ENCODE data around the gene URI1.

Gene URI1

DNA sequence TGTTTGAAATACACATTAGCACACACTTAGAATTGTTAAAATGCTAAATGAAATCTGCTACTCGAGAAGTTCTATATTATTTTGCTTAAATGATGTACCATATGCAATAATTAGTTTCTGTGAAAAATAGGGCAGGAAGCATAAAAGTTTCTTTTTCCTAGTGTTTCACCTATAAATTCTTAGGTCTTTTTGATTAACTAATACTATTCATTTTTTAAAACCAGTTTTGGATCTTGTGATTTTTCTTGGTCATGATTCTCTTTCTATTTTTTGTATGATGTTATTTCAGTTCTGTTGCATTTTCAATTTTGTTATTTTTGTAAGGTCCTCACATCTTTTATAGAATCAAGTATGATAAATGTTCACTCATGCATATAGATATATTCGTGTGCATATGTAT is 66.1 kb downstream of the URI1 start:
- DNase-seq = no peak
- Histone ChIP-seq H3K4me3 (ENCODE audit: low read depth, low read length) (no peak overlapping the region), H3K27ac (no peak overlapping the region), H3K27me3 (replicated peaks) (no peaks in the 10 kb centered on the region), H3K36me3 (replicated peaks) (peaks cover 9% of the 10 kb centered on the region)
- in situ Hi-C loops (cut with HindIII; ENCODE audit: low pct_ligation_motif_present, low sequenced_read_pairs) = no loop called here
- no peak for TF ChIP-seq CTCF (IDR thresholded peaks at IDR 0.05; ENCODE audit: low read depth, low read length, missing control alignments)

DNA sequence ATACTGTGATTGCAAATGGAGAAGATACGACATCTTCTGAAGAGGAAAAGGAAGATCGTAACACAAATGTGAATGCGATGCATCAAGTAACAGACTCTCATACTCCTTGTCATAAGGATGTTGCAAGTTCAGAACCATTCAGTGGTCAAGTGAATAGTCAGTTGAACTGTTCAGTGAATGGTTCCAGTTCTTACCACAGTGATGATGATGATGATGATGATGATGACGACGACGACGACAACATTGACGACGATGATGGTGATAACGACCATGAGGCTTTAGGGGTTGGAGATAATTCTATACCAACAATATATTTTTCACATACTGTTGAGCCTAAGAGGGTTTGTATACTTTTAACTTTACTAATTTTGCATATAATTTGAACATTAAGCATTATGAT is 67.0 kb downstream of the URI1 start:
- H3K4me3 ChIP-seq (ENCODE audit: low read depth, low read length) = no peak overlapping the region
- in situ Hi-C loops (cut with HindIII; ENCODE audit: low pct_ligation_motif_present, low sequenced_read_pairs) = no loop called here
- peaks cover 9% of the 10 kb centered on the region for H3K36me3 ChIP-seq (replicated peaks)
- H3K27me3 ChIP-seq (replicated peaks) = no peaks in the 10 kb centered on the region
- no peak overlapping the region for H3K27ac ChIP-seq
- no peak for DNase-seq
- TF ChIP-seq CTCF (IDR thresholded peaks at IDR 0.05; ENCODE audit: low read depth, low read length, missing control alignments) = no peak

- no peaks in the 10 kb centered on the region for H3K27me3 ChIP-seq (replicated peaks)
- in situ Hi-C loops (cut with HindIII; ENCODE audit: low pct_ligation_motif_present, low sequenced_read_pairs) = no loop called here
- peak; percentile 8 for TF ChIP-seq CTCF (IDR thresholded peaks at IDR 0.05; ENCODE audit: low read depth, low read length, missing control alignments)
- no peak overlapping the region for H3K4me3 ChIP-seq (ENCODE audit: low read depth, low read length)
- DNase-seq = no peak
- H3K36me3 ChIP-seq (replicated peaks) = peaks cover 15% of the 10 kb centered on the region
- no peak overlapping the region for H3K27ac ChIP-seq
Measured at GRCh38 chr19:30011051-30011578, 69.1 kb downstream of the URI1 start.

DNA sequence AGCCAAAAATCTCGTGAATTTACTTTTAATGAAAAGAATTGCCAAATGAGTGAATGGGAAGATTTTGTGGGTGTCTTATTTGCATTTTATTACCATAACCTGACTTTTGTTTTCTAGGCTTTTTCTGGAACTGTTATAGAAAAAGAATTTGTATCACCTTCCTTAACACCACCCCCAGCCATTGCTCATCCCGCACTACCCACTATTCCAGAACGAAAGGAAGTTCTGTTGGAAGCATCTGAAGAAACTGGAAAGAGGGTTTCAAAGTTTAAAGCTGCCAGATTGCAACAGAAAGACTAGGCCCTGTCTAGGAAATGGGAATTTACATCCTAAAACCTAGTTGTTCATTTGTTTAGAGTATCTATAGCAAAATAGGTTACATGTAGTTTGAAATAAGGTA is 72.7 kb downstream of the URI1 start:
- TF ChIP-seq CTCF (IDR thresholded peaks at IDR 0.05; ENCODE audit: low read depth, low read length, missing control alignments) = no peak
- DNase-seq = no peak
- Histone ChIP-seq H3K36me3 (replicated peaks) (peaks cover 8% of the 10 kb centered on the region), H3K4me3 (ENCODE audit: low read depth, low read length) (no peak overlapping the region), H3K27me3 (replicated peaks) (no peaks in the 10 kb centered on the region), H3K27ac (no peak overlapping the region)
- in situ Hi-C loops (cut with HindIII; ENCODE audit: low pct_ligation_motif_present, low sequenced_read_pairs) = no loop called here

DNA sequence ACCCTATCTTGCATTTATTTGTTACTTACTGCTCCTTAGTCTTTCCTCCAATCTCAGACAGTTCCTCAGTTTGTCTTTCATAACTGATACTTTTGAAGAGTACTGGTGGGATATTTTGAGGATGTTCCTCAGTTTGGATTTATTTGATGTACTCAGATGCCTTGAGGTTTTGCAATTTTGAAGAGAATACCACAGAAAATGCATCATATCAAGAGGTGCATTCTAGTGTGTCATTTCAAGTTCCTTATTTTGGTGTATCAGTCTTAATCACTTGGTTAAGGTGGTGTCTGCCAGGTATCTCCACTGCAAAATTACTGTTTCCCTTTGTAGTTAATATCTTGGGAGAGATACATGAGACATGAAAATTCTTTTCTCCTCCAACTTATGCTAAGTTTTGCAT is 75.1 kb downstream of the URI1 start:
- Histone ChIP-seq H3K27me3 (replicated peaks) (no peaks in the 10 kb centered on the region), H3K27ac (no peak overlapping the region), H3K36me3 (replicated peaks) (peaks cover 6% of the 10 kb centered on the region), H3K4me3 (ENCODE audit: low read depth, low read length) (no peak overlapping the region)
- TF ChIP-seq CTCF (IDR thresholded peaks at IDR 0.05; ENCODE audit: low read depth, low read length, missing control alignments) = no peak
- in situ Hi-C loops (cut with HindIII; ENCODE audit: low pct_ligation_motif_present, low sequenced_read_pairs) = no loop called here
- DNase-seq = no peak

DNA sequence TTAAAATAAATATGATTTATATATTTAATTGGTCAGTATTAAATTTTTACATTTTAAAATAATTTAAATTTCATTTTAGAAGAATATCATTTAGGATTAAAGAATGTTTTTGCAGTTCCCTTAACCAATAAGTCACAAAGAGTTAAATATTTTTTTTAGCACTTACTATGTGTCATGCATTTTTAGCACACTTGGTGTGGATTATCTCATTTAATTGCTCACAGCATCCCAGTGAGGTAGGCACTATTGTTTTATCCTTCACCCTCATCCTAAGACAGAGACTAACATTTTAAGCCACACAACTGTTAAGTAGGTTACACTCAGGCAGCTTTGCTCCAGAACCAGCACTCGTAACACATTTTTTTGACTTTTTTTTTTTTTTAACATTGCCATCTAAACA is 78.2 kb downstream of the URI1 start:
- Histone ChIP-seq H3K27ac (no peak overlapping the region), H3K4me3 (ENCODE audit: low read depth, low read length) (no peak overlapping the region), H3K27me3 (replicated peaks) (no peaks in the 10 kb centered on the region), H3K36me3 (replicated peaks) (peaks cover under 1% of the 10 kb centered on the region)
- DNase-seq = no peak
- no peak for TF ChIP-seq CTCF (IDR thresholded peaks at IDR 0.05; ENCODE audit: low read depth, low read length, missing control alignments)
- in situ Hi-C loops (cut with HindIII; ENCODE audit: low pct_ligation_motif_present, low sequenced_read_pairs) = no loop called here

All from brain microvascular endothelial cell (primary cell).